ENCODE results near the gene PTPDC1. TPM values are rescaled to one million over a fixed set of nuclear protein-coding genes. Genes with fewer than 3 reads are reported as not detected.

PTPDC1 gene
- total RNA-seq, 1 donor, result 7.8 TPM

DNA sequence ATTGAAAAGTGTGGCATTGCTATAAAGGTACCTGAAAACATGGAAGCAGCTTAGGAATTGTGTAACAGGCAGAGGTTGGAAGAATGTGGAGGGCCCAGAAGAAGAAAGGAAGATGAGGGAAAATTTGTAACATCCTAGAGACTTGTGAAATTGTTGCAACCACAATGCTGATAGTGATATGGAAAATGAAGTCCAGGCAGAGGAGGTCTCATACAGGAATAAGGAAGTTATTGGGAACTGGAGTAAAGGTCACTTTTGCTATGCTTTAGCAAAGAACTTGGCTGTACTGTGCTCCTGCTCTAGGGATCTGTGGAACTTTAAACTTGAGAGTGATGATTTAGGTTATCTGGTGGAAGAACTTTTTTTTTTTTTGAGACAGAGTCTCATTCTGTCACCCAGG, 43.5 kb downstream of the PTPDC1 start:
- peak; percentile 66 for DNase-seq (ENCODE audit: low read depth)

GRCh38 chr9:94128580-94128979, 44.3 kb downstream of the PTPDC1 start:
- H3K4me3 ChIP-seq (ENCODE audit: low read depth, low read length), result no peak overlapping the region
- TF ChIP-seq, protein P1, sequence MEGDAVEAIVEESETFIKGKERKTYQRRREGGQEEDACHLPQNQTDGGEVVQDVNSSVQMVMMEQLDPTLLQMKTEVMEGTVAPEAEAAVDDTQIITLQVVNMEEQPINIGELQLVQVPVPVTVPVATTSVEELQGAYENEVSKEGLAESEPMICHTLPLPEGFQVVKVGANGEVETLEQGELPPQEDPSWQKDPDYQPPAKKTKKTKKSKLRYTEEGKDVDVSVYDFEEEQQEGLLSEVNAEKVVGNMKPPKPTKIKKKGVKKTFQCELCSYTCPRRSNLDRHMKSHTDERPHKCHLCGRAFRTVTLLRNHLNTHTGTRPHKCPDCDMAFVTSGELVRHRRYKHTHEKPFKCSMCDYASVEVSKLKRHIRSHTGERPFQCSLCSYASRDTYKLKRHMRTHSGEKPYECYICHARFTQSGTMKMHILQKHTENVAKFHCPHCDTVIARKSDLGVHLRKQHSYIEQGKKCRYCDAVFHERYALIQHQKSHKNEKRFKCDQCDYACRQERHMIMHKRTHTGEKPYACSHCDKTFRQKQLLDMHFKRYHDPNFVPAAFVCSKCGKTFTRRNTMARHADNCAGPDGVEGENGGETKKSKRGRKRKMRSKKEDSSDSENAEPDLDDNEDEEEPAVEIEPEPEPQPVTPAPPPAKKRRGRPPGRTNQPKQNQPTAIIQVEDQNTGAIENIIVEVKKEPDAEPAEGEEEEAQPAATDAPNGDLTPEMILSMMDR (IDR thresholded peaks at IDR 0.05; ENCODE audit: insufficient read depth, low read depth, low read length), result no peak
- DNase-seq (ENCODE audit: low read depth), result no peak

More for the DNA sequence above, 43.5 kb downstream of the PTPDC1 start:
- TF ChIP-seq, protein P1 (IDR thresholded peaks at IDR 0.05; ENCODE audit: insufficient read depth, low read depth, low read length), result no peak
- H3K4me3 ChIP-seq (ENCODE audit: low read depth, low read length), result no peak overlapping the region

DNA sequence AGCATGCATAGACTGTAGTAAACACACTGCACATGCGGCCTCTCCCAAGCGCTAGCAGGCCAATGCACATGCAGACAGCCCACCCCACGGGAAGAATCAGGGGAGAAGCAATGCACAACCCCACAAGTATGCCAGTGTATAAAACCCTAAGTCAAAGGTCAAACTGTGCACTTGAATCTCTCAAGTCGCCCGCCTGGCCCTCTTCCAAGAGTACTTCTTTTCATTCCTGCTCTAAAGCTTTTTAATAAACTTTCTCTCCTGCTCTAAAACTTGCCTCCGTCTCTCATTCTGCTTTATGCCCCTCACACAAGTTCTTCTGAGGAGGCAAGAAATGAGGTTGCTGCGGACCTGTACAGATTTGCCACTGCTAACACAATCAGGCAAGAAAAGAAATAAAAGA, 50.4 kb downstream of the PTPDC1 start:
- peak; percentile 47 for DNase-seq (ENCODE audit: low read depth)
- no peak overlapping the region for H3K4me3 ChIP-seq (ENCODE audit: low read depth, low read length)
- TF ChIP-seq, protein P1 (IDR thresholded peaks at IDR 0.05; ENCODE audit: insufficient read depth, low read depth, low read length), result no peak

- TF ChIP-seq, protein P1 (IDR thresholded peaks at IDR 0.05; ENCODE audit: insufficient read depth, low read depth, low read length), result no peak
- peak; percentile 99 for DNase-seq (ENCODE audit: low read depth)
- no peak overlapping the region for H3K4me3 ChIP-seq (ENCODE audit: low read depth, low read length)
Observed at GRCh38 chr9:94135222-94135621, 51.0 kb downstream of the PTPDC1 start.

- peak; percentile 99 for DNase-seq (ENCODE audit: low read depth)
- no peak overlapping the region for H3K4me3 ChIP-seq (ENCODE audit: low read depth, low read length)
- TF ChIP-seq, protein P1 (IDR thresholded peaks at IDR 0.05; ENCODE audit: insufficient read depth, low read depth, low read length), result no peak
Observed at GRCh38 chr9:94139672-94140417, 55.6 kb downstream of the PTPDC1 start.

GRCh38 chr9:94140418-94140780, 56.1 kb downstream of the PTPDC1 start:
- DNase-seq (ENCODE audit: low read depth), result no peak
- H3K4me3 ChIP-seq (ENCODE audit: low read depth, low read length), result no peak overlapping the region
- TF ChIP-seq, protein P1 (IDR thresholded peaks at IDR 0.05; ENCODE audit: insufficient read depth, low read depth, low read length), result no peak

Measured in fibroblast of villous mesenchyme (primary cell).